Activated CD4-positive, alpha-beta T cell treated with anti-CD3 and anti-CD28 coated beads for 48 hours (primary cell): Measurements from ENCODE around the gene TJP1.
"Not testable (repeated sequence)": the region's sequence is repeated elsewhere in the genome, so short reads cannot be mapped to it uniquely, and the experiment has no call there.

ENCODE experiments used
- DNase-seq: peaks from one replicate; pipeline ENCODE4 v3.0.0-alpha.2; 2020

Gene TJP1

DNA sequence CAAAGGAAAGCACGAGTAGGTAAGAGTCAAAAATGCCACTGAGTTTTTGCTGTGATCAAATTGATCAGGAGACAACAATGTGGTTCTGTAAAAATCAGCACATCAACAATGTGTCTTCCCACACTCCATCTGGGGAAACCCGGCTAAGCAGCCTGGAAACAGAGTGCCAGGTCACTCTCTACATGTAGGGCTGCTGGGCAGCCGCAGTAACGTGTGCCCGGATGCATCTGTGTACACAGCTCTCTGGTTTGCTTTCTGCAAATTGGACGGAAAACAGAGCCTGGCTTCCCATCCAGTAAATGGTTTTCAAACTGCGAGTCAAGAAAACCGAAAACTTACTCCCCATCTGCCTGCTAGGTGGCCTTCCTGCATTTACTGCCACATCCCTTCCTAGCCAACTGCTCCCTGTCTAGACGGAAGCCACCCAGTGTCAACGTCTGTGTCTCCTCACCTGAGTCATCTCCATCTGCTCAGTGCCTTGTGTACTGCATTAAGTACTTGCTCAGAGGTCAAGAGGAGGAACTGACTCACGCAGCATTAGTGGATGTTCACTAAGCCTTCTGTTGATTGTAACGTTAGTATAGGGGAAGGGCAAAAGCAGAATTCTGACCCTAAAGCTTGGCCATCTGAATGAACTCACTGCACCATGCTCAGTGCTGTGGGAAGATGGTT is 124.1 kb downstream of the TJP1 start:
- no peak for DNase-seq

GRCh38 chr15:29696950-29697738 is 125.1 kb downstream of the TJP1 start:
- no peak for DNase-seq

GRCh38 chr15:29696506-29696905 is 125.8 kb downstream of the TJP1 start:
- not testable (repeated sequence) for DNase-seq

DNA sequence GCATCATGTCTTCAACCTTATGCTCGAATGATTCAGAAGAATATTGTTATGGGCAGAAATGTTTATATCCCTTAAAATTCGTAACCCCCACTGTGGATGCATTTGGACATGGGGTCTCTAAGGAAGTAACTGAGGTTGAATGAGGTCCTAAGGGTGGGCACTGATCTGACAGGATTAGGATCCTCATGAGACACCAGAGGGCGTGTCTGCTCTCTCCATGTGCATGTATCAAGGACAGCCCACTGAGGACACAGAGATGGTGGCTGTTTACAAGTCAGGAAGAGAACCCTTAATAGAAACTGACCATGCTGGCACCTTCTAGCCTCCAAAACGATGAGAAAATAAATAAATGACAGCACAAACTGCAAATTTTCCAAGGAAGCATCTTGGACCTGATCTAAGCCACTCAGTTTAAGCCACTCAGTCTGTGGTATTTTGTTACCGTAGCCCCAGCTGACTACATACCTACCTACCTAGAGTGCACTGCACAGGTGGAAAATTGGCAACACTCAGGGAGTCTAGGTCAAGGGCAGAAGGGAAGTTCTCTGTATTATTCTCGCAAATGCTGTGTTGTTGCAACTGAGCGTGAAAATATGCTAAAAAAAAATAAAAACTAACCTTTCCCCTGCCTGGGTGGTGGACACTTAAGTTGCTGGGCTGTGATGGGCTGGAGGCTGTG is 126.6 kb downstream of the TJP1 start:
- DNase-seq = no peak

DNA sequence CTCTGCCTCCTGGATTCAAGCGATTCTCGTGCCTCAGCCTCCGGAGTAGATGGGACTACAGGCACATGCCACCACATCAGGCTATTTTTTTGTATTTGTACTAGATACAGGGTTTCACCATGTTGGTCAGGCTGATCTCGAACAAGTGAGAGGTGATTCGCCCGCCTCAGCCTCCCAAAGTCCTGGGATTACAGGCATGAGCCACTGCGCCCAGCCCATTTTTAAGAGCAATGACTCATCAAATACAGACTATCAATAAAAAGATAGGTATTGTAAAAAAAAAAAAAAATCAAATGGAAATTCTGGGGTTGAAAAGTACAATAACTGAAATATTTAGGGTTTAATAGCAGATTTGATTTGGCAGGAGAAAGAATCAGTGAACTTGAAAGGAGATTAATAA is 129.0 kb downstream of the TJP1 start:
- DNase-seq = no peak

DNA sequence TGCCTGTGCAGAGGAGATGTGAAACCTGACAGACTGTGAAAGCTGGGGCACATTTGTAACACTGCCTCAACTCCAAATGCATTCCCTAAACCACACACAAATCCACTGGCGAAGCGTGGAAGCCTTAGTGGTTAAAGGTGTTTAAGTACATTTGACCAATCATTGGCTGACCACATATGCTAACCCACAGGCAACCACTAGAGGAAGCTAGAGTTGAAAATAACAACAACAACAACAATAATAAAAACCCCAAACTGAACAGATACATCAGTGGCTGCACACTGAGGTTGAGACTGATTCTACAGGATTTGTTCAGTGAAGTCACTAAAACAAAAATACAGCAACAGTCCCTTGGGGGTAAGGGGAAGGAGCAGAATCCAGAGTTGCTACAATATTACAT is 129.7 kb downstream of the TJP1 start:
- DNase-seq = no peak

DNA sequence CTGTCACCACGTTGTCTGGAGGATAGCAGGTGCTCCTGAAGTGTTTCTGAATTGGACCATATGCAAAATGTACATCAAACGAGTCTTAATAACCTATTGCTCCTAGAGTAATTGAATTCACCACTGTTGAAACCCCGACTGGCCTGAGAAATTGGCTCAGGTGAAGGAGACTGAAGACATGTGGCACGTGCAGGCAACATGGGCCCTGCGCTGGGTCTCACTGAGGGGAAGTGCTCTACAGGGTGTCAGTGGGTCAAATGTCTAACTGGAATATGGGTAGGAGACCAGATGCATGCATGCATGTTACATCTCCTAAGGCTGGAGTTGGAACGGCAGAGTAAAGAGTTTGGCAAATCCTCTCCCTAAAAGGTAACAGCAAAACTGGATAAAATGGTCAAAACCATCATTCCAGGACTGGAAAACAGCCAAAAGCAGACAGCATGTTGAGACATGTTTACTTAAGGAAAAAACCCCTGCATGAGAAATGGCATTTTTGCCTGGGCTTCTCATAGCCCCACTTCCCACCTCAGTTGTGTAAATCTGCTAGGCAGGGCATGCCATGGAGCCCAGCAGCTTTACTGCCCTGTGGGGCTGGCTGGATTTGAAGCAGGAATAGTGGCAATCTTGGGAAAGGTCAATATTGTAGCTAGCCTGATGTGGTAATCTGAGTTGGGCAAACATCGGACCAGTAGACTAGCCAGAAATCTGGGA is 131.3 kb downstream of the TJP1 start:
- DNase-seq = no peak

- no peak for DNase-seq
Measured at GRCh38 chr15:29689287-29689986, 132.8 kb downstream of the TJP1 start.

DNA sequence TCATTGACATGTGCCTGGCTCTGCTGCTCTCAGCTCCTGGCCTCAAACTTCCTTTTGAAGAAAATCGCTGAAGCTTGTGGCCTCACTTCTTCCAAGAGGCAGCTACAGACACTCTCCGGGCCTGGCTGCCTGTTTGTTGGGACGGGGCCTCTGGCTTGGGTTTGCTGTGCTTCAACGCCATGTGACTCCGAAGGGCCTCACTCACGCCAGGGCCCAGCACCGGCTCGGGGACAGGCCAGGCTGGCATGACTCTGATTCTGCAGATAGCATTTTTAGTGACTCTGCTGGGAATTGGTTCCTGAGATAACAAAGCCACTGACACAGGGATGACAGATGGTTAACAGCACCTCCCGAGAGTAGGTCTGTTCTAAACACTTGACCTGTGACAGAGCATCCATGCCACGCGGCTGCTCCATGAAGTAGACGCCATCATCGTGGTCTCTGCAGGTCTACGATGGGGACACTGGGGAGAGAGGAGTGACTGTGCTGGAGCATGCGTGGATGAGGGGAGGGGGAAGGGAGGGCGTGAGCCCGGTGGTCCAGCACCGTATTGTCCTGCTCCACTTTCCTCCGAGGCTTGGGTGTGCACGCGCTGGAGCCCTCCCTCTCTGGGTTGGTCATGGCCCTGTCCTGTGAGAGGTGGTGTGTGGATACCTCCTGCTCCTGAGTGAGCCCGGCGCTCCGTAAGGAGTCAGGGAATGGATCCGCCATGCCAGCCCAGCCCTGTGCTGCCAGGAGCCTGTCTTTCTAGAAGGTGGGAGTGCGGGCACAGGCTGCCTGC is 133.6 kb downstream of the TJP1 start:
- no peak for DNase-seq

DNA sequence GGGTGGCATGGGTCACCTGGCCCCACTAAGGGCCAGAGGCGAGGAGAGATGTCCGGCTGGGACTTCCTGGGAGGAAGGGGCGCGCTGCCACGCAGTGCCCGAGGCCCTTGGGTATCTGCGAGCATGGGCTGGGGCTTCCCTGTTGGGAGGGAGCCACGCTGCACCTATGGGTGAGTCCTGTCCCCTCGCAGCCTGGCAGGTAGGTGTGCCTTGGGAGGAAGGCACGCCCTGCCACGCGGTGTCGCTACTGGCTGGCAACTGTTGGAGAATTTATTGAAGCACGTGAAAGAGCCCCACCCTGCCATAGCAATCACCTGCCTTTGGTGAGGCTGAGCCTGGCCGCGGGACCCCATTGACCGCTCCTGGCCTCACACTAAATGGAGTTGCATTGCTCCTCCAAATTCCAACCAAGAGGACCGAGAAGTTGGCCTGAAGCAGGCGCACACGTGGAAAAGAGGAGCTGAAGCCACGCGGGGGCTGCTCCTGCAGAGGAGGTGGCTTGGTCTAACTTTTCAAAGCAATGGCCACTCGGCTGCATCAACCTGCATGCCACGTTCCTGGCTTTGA is 134.2 kb downstream of the TJP1 start:
- DNase-seq = no peak

GRCh38 chr15:29687204-29687815 is 135.0 kb downstream of the TJP1 start:
- no peak for DNase-seq

GRCh38 chr15:29686445-29687203 is 135.6 kb downstream of the TJP1 start:
- DNase-seq = no peak

DNA sequence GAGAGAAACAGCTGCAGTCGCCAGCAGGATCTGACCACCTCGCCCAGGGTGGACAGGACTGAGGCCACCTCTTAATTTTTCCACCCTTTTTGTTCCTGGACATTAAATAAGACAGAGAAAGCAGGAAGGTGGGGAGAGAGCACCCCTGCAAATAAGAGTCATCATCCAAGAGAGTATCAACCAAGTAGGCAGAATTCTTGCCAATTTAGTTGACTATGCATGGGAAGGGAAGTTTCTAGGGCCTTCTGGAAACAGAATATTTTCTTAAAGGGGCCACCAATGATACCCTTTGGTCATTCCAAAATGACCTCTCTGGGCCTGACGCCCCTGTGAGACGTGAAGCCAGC is 136.2 kb downstream of the TJP1 start:
- DNase-seq = no peak

DNA sequence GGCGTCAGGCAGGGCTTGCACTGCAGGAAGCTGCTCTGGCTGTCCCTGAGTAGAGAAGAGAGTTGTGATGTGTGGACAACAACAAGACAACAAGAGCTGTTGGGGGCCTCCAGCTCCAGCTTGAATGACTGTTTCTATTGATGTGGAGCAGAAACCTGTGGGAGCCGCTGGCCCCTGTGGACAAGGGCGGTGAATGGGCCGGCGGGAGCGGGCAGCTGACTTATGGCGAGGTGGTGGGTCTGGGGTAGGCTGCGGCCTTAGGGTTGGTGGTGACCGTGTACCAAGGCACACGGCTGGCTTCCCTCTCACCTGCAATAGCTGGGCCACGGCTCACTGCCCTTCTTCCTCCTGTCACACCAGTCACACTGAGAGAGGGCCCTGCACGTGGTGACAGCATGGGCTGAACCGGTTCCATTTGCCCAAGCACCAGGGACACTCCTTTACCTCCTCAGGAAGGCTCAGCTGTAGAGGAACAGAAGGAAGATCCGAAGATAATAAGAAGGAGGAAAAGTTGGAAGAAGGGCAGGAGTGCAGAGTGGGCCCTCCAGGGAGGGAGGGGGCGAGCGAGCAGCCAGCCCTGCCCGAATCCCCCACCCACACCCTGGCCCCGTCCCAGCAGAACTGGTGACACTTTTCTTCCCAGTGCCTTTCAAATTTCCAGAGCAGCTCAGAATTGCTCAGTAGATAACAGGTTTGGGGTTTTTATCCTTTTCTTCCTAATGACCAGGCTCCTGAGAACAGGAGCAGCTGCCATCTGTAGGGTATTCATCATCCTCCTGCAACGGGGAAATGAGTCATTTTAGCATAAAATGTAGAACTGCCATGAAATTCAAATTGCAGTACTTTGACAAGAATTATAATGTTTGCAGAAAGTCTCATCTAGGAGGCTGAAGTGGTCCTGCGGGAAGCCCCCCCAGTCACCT is 136.9 kb downstream of the TJP1 start:
- DNase-seq = no peak

- DNase-seq = no peak
Measured at GRCh38 chr15:29682781-29683180, 139.5 kb downstream of the TJP1 start.

- DNase-seq = no peak
Measured at GRCh38 chr15:29682361-29682760, 139.9 kb downstream of the TJP1 start.

GRCh38 chr15:29681946-29682345 is 140.3 kb downstream of the TJP1 start:
- DNase-seq = no peak

- DNase-seq = no peak
Measured at GRCh38 chr15:29681166-29681845, 141.0 kb downstream of the TJP1 start.
